SKM-1 (cell line): ENCODE measurements around the gene MCM8.
"Not testable (repeated sequence)": the region's sequence is repeated elsewhere in the genome, so short reads cannot be mapped to it uniquely, and the experiment has no call there.

ENCODE experiments used
- DNase-seq: peaks from one replicate; lab custom pipeline; 2025; ENCODE audit not compliant: unreplicated experiment; lab: John Stamatoyannopoulos, UW

The MCM8 gene

GRCh38 chr20:5999783-6000182 lies 49.3 kb downstream of the MCM8 start:
- DNase-seq: no peak

DNA sequence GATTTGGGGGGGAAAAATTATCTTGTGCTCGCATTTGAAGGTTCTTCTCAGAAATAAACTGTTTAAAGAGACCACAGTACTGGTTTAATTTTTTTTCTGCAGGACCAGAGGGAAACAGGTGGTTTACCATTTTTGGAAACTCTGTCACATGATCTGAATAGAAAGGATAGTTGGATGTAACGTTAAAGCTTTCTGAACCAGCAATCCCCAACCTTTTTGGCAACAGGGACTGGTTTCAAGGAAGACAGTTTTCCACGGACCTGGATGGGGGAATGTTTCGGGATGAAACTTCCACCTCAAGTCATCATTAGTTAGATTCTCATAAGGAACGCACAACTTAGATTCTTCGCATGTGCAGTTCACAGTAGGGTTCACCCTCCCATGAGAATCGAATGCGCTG lies 50.4 kb downstream of the MCM8 start:
- DNase-seq: no peak

GRCh38 chr20:6006603-6006949 lies 56.1 kb downstream of the MCM8 start:
- DNase-seq: no peak

GRCh38 chr20:6007094-6007528 lies 56.7 kb downstream of the MCM8 start:
- DNase-seq: no peak

- DNase-seq: no peak
Observed at GRCh38 chr20:6007529-6008103, 57.2 kb downstream of the MCM8 start.

DNA sequence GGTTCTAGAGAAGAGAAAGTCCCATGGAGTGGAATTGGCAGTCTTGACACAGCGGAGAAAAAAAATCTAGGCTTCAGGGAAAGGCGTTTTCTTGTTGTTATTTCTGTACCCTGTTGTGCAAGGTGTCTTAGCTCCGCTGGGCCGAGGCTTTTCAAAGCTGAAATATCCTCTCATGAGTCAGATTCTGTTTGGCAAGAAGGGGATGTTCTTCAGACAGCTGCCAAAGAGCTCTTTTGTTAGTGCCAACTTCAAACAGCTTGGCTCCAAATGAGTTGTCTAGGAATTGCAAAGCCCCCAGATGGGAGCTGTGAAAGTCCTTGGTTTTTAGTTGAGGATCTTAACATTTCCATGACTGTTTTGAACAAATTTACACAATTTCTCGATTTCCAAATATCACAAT lies 57.8 kb downstream of the MCM8 start:
- peak; percentile 29 for DNase-seq

- DNase-seq: no peak
Observed at GRCh38 chr20:6012179-6012578, 61.7 kb downstream of the MCM8 start.

DNA sequence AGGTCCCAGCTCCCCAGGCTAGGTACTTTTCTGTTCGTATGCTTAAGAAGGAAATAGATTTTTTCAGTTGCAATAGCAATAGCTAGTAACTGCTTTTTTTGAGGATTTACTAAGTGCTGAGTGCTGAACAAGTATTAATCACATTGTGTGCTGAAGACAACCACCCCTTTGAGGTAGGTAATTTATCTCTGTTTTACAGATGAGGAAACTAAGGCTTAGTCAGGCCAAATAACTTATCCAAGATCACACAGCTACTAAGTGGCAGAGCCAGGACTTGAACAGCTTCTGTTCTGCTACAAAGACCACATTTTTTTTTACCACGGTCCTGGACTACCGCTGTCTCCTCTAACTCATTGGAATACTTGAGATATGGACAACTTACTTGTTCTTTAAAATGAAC lies 63.6 kb downstream of the MCM8 start:
- no peak for DNase-seq

GRCh38 chr20:6014957-6015356 lies 64.5 kb downstream of the MCM8 start:
- no peak for DNase-seq

GRCh38 chr20:6017467-6017866 lies 67.0 kb downstream of the MCM8 start:
- no peak for DNase-seq

DNA sequence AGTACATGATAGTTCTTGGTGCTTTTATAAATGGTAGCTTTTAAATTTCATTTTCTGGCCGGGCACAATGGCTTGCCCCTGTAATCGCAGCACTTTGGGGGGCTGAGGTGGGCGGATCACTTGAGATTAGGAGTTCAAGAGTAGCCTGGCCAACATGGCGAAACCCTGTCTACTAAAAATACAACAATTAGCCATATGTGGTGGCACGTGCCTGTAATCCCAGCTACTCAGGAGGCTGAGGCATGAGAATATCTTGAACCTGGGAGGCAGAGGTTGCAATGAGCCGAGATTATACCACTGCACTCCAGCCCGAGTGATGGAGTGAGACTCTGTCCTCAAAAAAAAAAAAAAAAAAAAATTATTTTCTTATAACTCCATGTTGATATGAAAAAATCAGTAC lies 67.4 kb downstream of the MCM8 start:
- DNase-seq: no peak

GRCh38 chr20:6024768-6025167 lies 74.3 kb downstream of the MCM8 start:
- DNase-seq: no peak

DNA sequence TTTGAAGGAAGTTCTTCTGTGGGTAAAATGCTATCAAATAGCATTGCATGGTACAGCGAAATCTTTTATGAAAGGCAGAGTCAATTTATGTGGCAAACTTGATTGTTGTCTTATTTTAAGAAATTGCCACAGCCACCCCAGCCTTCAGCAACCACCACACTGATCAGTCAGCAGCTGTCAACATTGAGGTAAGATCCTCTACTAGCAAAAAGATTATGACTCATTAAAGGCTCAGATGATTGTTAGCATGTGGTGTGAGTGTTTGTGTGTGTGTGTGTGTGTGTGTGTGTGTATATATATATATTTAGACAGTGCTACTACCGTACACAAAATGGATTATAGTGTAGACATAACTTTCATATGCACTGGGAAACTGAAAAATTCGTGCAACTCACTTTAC lies 75.6 kb downstream of the MCM8 start:
- DNase-seq: no peak

DNA sequence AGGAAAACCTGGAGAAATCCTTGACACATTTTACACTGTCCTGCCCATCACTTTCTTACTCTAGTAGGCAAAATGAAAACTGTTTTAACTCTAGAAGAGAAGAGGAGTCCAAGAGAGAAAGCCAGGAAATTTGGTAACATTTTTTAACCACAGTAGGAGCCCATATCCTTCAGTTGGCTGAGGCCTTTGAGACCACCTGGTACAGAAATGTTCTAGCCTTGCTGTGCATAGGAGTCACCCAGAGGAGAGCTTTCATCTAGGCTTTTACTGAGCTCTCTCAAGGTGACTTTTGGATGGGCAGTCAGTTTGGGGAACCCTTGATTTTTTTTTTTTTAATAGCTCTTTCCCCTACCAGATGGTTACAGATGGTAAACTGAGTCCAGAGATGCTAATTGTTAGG lies 78.4 kb downstream of the MCM8 start:
- no peak for DNase-seq

DNA sequence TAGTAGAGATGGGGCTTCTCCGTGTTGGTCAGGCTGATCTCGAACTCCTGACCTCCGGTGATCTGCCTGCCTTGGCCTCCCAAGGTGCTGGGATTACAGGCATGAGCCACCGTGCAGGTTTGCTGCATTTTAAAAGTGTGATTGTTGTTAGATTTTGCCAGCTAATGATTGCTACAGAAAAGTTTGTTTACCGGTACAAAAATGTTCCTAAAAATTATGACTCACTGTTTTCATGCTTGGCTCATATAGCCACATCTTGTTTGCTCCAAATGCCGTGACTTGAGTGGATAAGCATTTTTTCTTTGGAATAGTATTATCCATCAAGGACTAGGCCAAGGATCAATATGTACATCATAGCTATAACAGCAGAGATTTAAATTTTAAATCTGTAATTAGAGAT lies 79.1 kb downstream of the MCM8 start:
- no peak for DNase-seq

DNA sequence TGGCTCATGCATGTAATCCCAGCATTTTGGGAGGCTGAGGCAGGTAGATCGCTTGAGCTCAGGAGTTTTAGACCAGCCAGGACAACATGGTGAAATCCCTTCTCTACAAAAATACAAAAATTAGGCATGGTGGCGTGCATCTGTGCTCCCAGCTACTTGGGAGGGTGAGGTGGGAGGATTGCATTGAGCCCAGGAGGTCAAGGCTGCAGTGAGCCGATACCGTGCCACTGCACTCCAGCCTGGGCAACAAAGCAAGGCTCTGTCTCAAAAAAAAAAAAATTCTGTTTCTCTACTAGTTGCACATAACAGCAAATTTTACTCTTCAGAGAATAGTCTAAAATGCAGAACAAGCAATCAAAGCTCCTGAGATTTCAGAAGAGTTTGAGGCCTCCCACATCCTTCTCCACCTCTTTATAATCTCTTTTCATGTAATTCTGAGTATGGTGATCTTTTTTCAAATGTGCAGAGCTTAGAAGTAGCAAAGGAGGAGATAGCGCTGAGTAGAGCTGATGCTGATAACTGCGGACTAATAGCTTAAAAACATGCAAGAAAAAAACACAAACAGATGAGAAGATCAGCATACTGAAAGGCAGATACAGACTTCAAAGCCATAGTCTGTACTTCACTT lies 80.1 kb downstream of the MCM8 start:
- no peak for DNase-seq

GRCh38 chr20:6032907-6033306 lies 82.5 kb downstream of the MCM8 start:
- DNase-seq: not testable (repeated sequence)

- DNase-seq: no peak
Observed at GRCh38 chr20:6034134-6034969, 83.9 kb downstream of the MCM8 start.

DNA sequence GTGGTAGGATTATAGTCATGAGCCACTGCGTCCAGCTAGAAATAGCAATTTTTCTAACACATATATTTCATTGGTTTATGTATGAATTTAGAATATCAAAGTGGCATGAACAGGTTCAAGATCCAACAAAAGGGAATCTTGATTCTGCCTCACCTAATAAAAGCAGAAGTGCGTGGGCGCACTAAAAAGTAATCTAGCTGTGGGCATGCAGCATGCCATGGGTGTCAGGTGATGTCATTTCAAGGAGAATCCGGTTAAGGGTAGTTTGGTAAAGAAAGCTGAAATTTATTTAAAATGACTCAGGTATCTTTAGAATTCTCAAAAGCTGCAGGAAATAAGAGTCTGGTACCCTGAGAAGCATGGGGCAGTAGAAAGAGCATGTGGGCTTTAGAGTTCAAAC lies 85.8 kb downstream of the MCM8 start:
- no peak for DNase-seq

GRCh38 chr20:6037082-6037481 lies 86.6 kb downstream of the MCM8 start:
- no peak for DNase-seq

DNA sequence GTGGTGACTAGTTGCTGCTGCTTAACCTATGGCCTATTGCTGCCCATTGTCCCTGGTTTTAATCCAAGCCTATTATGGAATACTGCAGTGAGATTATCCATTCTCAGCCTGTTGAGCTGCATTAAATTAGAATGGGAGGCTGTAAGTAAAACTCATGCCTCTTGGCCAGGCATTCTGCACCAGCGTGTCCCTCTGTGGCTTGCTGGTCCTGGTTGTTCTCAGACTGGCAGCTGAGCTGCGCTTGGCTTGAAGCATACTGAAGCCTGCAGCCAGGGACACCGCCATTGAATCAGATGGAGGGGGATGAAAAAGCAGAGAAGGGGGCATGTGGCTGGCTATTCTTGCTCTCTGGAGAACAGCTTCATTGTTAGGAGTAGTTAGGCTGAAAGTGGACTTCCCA lies 87.8 kb downstream of the MCM8 start:
- DNase-seq: no peak

- no peak for DNase-seq
Observed at GRCh38 chr20:6039766-6040165, 89.3 kb downstream of the MCM8 start.
